Hippocampal formation (tissue), 2 donors: ENCODE results near the gene OBSCN.

Source experiments
- DNase-seq, 2 donors: peaks; one replicate each; lab custom pipeline; 2025; lab: John Stamatoyannopoulos, UW

The OBSCN gene

DNA sequence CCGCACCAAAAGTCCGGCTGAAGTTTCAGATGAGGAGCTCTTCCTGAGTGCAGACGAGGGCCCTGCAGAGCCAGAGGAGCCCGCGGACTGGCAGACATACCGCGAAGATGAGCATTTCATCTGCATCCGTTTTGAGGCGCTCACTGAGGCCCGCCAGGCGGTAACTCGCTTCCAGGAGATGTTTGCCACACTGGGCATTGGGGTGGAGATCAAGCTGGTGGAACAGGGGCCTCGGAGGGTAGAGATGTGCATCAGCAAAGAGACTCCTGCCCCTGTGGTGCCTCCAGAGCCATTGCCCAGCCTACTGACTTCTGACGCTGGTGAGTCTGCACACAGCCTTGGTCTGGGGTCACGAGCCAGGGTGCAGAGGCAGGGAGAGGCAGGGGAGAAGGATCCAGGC is 114.1 kb downstream of the OBSCN start:
- DNase-seq: no peak

DNA sequence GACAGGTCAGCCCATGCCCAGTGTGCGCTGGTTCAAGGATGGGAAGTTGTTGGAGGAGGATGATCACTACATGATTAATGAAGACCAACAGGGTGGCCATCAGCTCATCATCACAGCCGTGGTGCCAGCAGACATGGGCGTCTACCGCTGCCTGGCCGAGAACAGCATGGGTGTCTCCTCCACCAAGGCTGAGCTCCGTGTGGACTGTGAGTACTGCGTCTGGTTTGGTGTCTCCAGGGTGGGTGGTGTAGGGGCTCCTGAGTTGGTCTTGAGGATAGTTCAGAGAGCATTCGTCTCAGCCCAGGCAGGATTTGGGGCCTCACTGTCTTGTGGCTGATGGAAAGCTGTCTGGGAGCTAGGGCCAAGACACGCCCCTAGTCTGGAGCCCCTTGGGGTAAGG is 115.6 kb downstream of the OBSCN start:
- no peak for DNase-seq

DNA sequence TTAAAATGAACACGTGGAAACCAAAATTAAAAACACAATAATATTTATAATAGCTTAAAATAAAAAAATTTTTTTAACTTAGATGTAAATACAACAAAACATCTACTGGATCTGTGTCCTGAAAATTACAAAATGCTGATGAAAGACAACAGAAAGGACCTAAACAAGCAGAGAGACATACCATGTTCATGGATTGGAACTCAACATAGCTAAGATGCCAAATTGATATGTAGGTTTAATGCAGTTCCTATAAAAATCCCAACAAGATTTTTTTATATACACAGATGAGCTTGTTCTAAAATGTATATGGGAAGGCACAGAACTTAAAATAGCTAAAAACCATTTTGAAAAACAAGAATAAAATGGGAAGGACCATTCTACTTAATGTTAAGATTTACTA is 117.4 kb downstream of the OBSCN start:
- no peak for DNase-seq

DNA sequence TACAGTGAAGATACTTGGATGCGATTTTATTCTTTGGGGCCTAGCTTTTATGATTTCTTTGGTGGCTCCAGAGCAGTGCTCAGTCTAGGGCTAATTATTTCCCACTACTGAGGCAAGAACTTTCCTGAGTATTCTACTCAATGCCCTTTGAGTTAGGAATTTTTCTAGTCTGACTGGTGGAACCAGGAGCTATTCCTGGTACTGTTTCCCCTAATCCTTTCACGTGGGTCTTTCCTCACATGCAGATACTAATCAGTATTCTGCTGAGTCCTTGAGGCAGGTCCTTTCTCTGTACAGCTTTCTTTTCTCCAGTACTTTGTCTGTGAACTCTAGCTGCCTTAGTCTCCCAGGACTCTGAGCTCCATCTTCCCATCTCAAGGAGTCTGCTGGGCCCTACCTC is 122.0 kb downstream of the OBSCN start:
- no peak for DNase-seq

DNA sequence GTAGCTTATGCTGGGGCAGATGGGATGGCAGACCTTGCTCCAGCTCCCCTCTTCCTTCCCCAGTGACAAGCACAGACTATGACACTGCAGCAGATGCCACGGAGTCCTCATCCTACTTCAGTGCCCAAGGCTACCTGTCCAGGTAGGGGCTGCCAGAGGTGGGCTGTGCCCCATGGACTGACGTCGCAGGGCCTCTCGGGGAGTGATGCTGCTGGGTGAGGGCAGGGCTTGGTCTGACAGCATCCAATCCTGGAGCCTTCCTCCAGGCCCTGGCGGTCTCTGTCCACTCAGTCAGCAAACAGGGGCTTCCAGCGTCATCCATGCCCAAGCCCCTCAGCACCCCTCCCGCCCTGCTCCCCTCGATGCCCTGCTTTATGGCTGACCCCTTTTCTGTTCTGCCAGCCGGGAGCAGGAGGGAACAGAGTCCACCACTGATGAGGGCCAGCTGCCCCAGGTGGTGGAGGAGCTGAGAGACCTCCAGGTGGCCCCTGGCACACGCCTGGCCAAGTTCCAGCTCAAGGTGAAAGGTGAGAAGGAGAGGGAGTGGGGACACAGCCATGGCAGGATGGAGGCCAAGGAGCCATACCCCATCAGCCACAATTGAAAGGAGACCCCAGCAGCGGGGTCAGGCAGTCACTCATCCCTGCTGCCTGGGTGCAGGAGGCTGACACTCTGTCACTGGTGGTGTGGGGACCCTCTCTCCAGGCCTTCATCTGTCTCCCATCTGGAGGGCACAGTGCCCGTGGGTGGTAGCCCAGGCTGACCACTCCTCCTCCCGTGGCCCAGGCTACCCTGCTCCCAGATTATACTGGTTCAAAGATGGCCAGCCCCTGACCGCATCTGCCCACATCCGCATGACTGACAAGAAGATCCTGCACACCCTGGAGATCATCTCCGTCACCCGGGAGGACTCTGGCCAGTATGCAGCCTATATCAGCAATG is 125.2 kb downstream of the OBSCN start:
- no peak for DNase-seq

GRCh38 chr1:228333739-228334115 is 125.9 kb downstream of the OBSCN start:
- DNase-seq: no peak

- no peak for DNase-seq
Measured at GRCh38 chr1:228334226-228334935, 126.5 kb downstream of the OBSCN start.

DNA sequence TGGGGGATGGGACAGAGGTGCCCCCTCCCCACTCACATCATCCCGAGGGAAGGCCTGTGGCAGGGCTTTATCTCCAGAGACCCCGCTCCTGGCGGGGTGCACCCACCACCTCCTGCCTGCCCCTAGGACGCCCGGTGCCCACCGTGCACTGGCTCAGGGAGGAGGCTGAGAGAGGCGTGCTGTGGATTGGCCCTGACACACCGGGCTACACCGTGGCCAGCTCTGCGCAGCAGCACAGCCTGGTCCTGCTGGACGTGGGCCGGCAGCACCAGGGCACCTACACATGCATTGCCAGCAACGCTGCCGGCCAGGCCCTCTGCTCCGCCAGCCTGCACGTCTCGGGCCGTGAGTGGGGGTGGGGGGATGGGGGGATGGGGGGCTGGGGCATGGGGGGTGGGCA is 127.1 kb downstream of the OBSCN start:
- DNase-seq: no peak

DNA sequence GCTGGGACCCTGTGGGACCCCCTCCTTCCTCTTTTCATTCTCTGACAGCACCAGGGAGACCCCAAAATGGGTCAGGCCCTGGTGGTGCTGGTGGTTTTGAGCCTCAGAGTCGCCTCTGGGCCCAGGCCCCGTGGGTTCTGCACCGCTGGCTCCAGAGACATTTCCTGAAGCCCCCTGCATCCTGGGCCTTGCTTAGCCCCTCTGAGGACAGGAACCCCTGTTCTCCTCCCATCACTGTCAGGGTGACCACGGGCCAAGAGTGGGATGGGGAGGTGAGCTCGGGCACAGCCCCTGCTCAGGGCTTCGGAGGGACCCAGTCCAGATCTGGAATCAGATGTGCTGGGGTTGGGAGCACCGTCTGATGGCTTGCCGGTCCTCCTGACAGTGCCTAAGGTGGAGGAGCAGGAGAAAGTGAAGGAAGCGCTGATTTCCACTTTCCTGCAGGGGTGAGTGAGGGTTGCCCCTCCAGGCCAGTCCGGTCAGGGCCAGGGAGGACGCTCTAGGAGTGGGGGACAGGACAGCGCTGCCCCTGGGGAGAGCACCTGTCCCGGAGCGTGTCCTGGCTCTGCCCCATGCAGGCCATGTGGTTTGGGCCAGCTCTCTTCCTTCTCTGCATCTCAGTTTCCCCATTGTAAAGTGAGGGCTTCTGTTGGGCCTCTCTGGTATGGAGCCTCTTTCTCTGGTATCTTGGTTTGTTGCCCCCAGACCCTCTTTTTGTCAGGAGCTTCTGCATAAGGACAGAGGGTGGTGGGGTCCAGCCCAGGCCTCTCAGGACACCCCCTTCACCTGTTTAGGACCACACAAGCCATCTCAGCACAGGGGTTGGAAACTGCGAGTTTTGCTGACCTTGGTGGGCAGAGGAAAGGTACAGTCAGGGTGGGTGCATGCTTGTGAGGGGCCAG is 127.8 kb downstream of the OBSCN start:
- no peak for DNase-seq

GRCh38 chr1:228336308-228337030 is 128.6 kb downstream of the OBSCN start:
- DNase-seq: no peak

DNA sequence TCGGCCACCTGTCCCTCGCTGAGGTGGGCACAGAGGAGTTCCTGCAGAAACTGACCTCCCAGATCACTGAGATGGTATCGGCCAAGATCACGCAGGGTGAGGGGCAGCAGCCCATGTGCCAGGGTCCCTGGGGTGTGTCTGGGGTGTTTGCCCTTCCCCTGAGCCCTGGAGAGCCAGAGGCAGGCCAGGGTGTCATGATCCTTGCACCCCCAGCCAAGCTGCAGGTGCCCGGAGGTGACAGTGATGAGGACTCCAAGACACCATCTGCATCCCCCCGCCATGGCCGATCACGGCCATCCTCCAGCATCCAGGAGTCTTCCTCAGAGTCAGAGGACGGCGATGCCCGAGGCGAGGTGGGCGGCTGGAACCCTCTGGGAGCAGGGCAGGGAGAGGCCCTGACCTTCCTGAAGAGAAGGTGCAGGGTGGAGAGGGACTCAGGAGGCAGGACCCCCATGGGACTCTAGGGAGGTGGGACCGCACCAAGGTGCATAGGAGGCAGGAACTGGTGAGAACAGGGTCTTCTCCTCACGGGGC is 129.3 kb downstream of the OBSCN start:
- DNase-seq: no peak

DNA sequence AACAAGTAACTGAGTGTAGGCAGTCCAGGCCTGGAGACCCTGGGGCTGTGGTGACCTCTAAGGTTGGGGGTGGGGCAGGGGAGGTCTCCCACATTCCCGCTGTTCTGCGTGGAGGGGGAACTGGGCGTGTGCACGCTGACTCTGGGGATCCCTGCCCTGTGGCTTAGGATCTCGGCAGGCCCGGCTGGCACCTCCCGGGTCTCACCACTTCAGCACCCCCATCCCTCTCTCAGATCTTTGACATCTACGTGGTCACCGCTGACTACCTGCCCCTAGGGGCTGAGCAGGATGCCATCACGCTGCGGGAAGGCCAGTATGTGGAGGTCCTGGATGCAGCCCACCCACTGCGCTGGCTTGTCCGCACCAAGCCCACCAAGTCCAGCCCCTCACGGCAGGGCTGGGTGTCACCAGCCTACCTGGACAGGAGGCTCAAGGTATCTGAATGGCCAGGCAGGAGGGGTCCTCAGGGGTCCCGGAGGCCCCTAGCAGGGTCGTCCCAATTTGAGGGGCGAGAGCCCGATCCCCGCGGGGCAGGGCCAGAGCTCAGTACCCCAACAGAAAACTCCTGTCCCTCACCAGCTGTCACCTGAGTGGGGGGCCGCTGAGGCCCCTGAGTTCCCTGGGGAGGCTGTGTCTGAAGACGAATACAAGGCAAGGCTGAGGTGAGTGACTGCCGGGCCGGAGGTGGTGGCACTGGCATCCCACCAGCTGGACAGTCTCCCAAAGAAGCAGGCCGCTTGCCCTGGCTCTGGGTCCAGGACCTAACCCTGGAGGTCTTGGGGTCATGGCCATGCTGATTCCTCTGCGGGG is 130.1 kb downstream of the OBSCN start:
- DNase-seq: no peak

GRCh38 chr1:228338521-228339051 is 130.7 kb downstream of the OBSCN start:
- no peak for DNase-seq

GRCh38 chr1:228339059-228339704 is 131.3 kb downstream of the OBSCN start:
- no peak for DNase-seq

DNA sequence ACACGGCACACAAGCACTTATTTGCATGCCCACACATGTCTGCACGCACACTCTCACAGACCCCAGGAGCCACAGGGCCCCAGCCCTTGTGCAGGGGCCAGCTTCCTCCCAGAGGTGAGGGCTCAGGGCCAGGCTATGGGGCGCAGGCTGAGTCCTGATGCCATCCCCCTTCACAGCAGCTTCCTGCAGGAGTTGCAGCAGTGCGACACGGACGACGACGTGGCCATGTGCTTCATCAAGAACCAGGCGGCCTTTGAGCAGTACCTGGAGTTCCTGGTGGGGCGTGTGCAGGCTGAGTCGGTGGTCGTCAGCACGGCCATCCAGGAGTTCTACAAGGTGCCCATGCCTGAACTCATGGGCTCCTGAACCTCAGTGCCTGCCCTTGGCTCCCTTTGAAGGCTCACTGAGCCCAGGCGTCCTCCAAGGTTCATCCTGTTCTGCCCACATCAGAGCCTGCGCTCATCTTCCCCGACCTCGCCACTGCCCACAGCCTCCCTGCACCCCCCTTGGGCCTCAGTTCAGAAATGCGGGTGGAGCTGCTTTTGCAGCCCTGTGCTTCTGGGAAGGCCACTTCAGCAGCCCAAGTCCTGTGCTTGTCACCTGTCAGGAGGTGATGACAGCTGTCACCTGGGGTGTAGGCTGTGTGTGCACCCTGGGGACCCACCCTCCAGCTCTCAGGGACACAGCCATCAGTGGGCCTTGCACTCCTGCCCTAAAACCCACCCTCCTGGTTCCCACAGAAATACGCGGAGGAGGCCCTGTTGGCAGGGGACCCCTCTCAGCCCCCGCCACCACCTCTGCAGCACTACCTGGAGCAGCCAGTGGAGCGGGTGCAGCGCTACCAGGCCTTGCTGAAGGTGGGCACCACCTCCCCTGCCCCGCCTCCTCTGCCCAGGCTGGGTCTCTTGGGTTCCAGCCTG is 132.2 kb downstream of the OBSCN start:
- DNase-seq: no peak

GRCh38 chr1:228340686-228341449 is 133.0 kb downstream of the OBSCN start:
- DNase-seq: no peak

GRCh38 chr1:228341450-228341813 is 133.6 kb downstream of the OBSCN start:
- no peak for DNase-seq
